GM12891 (cell line): ENCODE results near the gene IL1RN.
A peak's percentile ranks its signal among the peaks of the same experiment; 100 is the strongest.

Experiments
- DNase-seq: peaks from one replicate; pipeline ENCODE4 v3.0.0; 2011; ENCODE audit warnings: low spot score; ENCODE audit not compliant: insufficient read length
- FAIRE-seq: peaks from 2 replicates; lab custom pipeline; 2011; peaks lifted over from hg19 to GRCh38; lab: Jason Lieb, UNC
- PAX5 ChIP-seq: IDR thresholded peaks from 2 replicates; pipeline ENCODE4 v1.6.1; 2011; ENCODE audit warnings: low read length, moderate library complexity, mild to moderate bottlenecking; ENCODE audit not compliant: insufficient read depth, severe bottlenecking
- POLR2A ChIP-seq: IDR thresholded peaks from 2 replicates; pipeline ENCODE4 v1.6.1; 2011; ENCODE audit warnings: low read depth, low read length, control low read depth
- POLR2AphosphoS5 ChIP-seq: IDR thresholded peaks from 2 replicates; pipeline ENCODE4 v1.6.1; 2011; ENCODE audit warnings: low read depth, low read length, control low read depth
- POU2F2 ChIP-seq: IDR thresholded peaks from 2 replicates; pipeline ENCODE4 v1.6.1; 2011; ENCODE audit warnings: low read depth, mild to moderate bottlenecking, control low read depth, low read length, moderate library complexity
- SPI1 ChIP-seq: IDR thresholded peaks from 2 replicates; pipeline ENCODE4 v1.6.1; 2011; ENCODE audit warnings: low read depth, low read length, control low read depth
- TAF1 ChIP-seq: IDR thresholded peaks from 2 replicates; pipeline ENCODE4 v1.6.1; 2011; ENCODE audit warnings: low read depth, low read length, control low read depth

Gene IL1RN

GRCh38 chr2:113103277-113103676 is 24.1 kb upstream of the IL1RN start:
- no peak for DNase-seq
- TF ChIP-seq PAX5, result no peak
- TF ChIP-seq POU2F2, result no peak
- no peak for TF ChIP-seq SPI1
- TF ChIP-seq POLR2AphosphoS5, result no peak
- no peak for TF ChIP-seq TAF1
- TF ChIP-seq POLR2A, result no peak
- FAIRE-seq, result no peak

GRCh38 chr2:113104054-113104611 is 23.3 kb upstream of the IL1RN start:
- no peak for TF ChIP-seq SPI1
- TF ChIP-seq POLR2A, result no peak
- TF ChIP-seq POLR2AphosphoS5, result no peak
- no peak for TF ChIP-seq TAF1
- TF ChIP-seq PAX5, result no peak
- TF ChIP-seq POU2F2, result no peak
- no peak for DNase-seq
- no peak for FAIRE-seq

GRCh38 chr2:113105047-113105785 is 22.2 kb upstream of the IL1RN start:
- no peak for FAIRE-seq
- DNase-seq, result no peak
- TF ChIP-seq POLR2A, result no peak
- no peak for TF ChIP-seq TAF1

GRCh38 chr2:113111121-113111520 is 16.3 kb upstream of the IL1RN start:
- FAIRE-seq (no peak), DNase-seq (no peak)
- TF ChIP-seq POU2F2 (no peak), POLR2A (no peak), PAX5 (no peak), POLR2AphosphoS5 (no peak), TAF1 (no peak), SPI1 (no peak)

- DNase-seq (no peak), FAIRE-seq (no peak)
- no peak for TF ChIP-seq TAF1
- no peak for TF ChIP-seq POLR2A
- TF ChIP-seq SPI1, result no peak
- TF ChIP-seq PAX5, result no peak
- no peak for TF ChIP-seq POLR2AphosphoS5
- no peak for TF ChIP-seq POU2F2
These were observed 15.5 kb upstream of the IL1RN start for GRCh38 chr2:113111823-113112287.

- FAIRE-seq (no peak), DNase-seq (no peak)
- TF ChIP-seq POLR2A (no peak), POLR2AphosphoS5 (no peak), SPI1 (no peak), TAF1 (no peak), POU2F2 (no peak), PAX5 (no peak)
These were observed 15.0 kb upstream of the IL1RN start for GRCh38 chr2:113112441-113112840.

GRCh38 chr2:113112871-113113270 is 14.5 kb upstream of the IL1RN start:
- TF ChIP-seq SPI1 (no peak), TAF1 (no peak), POLR2A (no peak)
- DNase-seq (no peak), FAIRE-seq (no peak)

GRCh38 chr2:113113807-113114206 is 13.6 kb upstream of the IL1RN start:
- DNase-seq (no peak), FAIRE-seq (no peak)
- TF ChIP-seq PAX5 (no peak), SPI1 (no peak), TAF1 (no peak)

- TF ChIP-seq POU2F2, result no peak
- no peak for TF ChIP-seq POLR2A
- TF ChIP-seq SPI1, result no peak
- TF ChIP-seq TAF1, result no peak
- no peak for TF ChIP-seq PAX5
- TF ChIP-seq POLR2AphosphoS5, result no peak
- no peak for DNase-seq
- FAIRE-seq, result peak; percentile 54
These were observed 13.0 kb upstream of the IL1RN start for GRCh38 chr2:113114224-113114945.

GRCh38 chr2:113114996-113115395 is 12.4 kb upstream of the IL1RN start:
- FAIRE-seq (no peak), DNase-seq (no peak)
- TF ChIP-seq POU2F2, result no peak
- TF ChIP-seq SPI1, result no peak
- no peak for TF ChIP-seq TAF1
- no peak for TF ChIP-seq PAX5
- TF ChIP-seq POLR2A, result no peak
- no peak for TF ChIP-seq POLR2AphosphoS5
